Mesodermal cell (in vitro differentiated cells): ENCODE measurements around the gene EHMT2.

Experiments
- H3K27ac ChIP-seq: 2 replicates; pipeline ENCODE4 v1.7.0; 2013; ENCODE audit warnings: mild to moderate bottlenecking, low read depth, low read length, moderate library complexity; ENCODE audit not compliant: severe bottlenecking
- H3K36me3 ChIP-seq: 2 replicates; pipeline ENCODE4 v1.7.1; 2013; ENCODE audit warnings: mild to moderate bottlenecking, low read length, moderate library complexity; ENCODE audit not compliant: control insufficient read depth, insufficient read depth
- H3K4me1 ChIP-seq: one replicate; pipeline ENCODE4 v1.7.1; 2013; ENCODE audit warnings: mild to moderate bottlenecking, low read length; ENCODE audit not compliant: insufficient read depth, control insufficient read depth, poor library complexity, severe bottlenecking
- H3K4me3 ChIP-seq: 2 replicates; pipeline ENCODE4 v1.7.0; 2013; ENCODE audit warnings: low read length, control low read depth, mild to moderate bottlenecking; ENCODE audit not compliant: insufficient read depth, poor library complexity, severe bottlenecking; ENCODE audit errors: extremely low read depth
- H3K9me3 ChIP-seq: 2 replicates; pipeline ENCODE4 v1.7.1; 2013; ENCODE audit warnings: mild to moderate bottlenecking, low read length, moderate library complexity; ENCODE audit not compliant: control insufficient read depth
- WGBS, 2 experiments: methylation state at CpG; one replicate each; pipeline ENCODE4 v1.1.5; 2013; ENCODE audit warnings: missing lambda C conversion rate in 2 of 2; ENCODE audit not compliant: insufficient coverage in 2 of 2; 5-methylcytosine and 5-hydroxymethylcytosine counted together

EHMT2 gene

DNA sequence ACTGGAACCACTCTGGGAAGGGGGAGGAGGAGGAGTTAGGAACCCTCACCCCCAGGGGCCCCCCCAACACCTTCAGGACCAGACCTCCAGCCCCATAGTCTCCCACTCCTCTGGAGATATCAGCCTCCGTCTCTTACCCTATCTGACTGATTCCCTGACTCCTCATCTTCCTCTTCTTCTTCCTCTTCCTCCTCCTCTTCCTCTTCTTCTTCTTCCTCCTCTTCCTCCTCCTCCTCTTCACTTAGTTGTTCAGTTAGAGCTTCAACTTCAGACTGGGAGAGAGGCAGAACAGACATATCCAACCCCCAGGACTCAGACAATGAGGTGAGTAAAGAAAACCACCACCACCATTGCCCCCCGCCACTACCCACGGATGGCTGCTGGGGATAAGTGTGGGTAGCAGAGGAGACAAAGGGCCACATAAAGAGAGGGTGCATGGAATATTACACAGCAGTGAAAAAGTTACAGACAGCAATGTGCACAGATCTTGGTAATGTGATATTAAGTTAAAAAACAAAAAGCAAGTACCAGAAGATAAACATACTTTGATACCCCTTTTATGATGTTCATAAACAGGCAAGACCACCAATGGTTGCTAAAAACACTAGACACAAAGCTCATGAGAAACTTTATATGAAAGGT is 8.0 kb downstream of the EHMT2 start:
- Histone ChIP-seq H3K27ac (no peak overlapping the region), H3K36me3 (peaks cover 94% of the 10 kb centered on the region), H3K9me3 (no peaks in the 10 kb centered on the region), H3K4me3 (no peak overlapping the region), H3K4me1 (no peaks in the 10 kb centered on the region)
- WGBS, 2 experiments, result 100% methylated on average over 1 to 3 of the region's 3 CpGs

DNA sequence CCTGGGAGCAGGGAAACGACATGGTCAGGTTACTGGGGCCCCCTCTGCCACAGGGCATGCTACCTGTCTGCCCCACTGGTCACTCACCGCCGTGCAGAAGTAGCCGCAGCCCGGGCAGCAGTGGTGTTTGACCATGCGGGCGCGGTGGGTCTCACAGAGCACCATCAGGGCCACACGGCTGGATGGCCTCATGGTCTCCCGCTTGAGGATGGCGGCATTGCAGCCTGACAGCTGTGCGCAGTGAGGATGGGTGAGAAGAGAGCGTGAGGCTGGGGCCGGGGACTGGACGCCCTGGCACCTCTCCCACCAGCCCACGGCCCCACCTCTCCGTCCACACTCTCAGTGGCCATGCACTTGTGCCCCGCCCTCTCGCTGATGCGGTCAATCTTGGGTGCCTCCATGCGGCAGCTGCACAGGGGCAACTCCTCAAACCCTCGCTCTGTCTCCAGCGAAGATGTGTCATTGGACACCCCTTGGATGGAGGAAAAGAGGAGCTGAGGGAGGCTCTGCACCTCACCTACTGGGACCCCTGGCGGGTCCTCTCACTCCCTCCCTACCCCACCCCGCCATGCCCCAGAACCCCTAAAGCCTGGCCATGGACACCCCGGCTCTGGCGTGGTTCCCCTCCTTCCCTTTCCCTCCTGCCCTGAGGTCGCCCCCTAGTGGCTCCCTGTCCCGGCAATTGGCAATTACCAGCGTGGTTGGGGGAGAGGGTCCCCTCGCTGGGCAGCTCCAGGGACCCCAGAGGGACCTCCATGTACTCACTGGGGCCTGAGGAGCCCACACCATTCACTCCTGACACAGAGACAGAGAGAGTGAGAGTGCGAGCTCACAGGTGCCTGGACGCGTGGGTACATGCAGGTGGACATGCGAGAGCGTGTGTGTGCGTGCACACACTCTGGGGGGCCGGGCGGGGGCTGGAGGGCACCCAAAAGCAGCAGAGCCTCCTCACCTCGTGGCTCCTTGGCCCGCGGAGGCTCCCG is 8.9 kb downstream of the EHMT2 start:
- H3K27ac ChIP-seq, result no peak overlapping the region
- no peaks in the 10 kb centered on the region for H3K4me1 ChIP-seq
- WGBS, 2 experiments, result 88 to 95% methylated on average over 28 to 34 of the region's 43 CpGs
- H3K4me3 ChIP-seq, result no peak overlapping the region
- peaks cover 92% of the 10 kb centered on the region for H3K36me3 ChIP-seq
- no peaks in the 10 kb centered on the region for H3K9me3 ChIP-seq

DNA sequence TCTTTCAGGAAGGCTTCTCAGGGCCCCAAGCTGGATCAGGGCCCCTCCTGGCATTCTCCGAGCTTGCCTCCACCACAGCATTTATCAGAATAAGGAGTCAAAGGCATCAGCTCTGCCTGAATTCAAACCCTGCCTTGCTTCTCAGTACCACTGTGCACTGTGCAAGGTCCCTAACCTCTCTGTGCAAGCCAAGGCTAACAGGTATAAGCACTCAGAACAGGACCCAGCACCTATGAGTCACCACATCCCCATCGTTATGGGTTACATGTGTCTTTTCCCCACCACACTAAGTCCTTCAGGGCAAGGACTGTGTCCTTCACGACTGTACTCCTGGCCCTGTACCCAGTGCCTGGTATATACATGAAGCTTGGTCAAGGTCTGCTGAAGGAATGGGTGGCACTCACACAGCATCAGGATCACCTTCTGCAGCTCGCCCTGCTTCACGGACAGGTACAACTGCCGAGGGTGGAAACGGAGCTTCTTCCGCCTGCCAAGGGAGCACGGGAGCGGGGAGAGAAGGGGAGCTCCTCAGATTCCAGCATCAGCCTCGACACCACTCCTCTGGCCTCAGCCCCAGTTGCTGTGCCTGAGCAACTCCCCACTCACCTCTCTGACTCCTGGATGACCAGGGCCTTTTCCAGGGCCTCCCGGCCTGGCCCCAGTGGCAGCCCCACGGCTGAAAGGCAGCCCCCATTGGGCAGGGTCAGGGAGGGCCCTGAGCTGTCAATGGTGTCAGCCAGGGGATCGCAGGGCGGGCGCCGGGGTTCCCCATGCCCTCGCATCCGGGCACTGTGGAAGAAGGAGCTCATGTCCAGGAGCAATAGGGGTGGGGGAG is 10.1 kb downstream of the EHMT2 start:
- 97 to 100% methylated on average over 11 to 16 of the region's 19 CpGs for whole genome bisulfite sequencing, 2 experiments
- H3K4me3 ChIP-seq, result no peak overlapping the region
- no peak overlapping the region for H3K27ac ChIP-seq
- H3K9me3 ChIP-seq, result no peaks in the 10 kb centered on the region
- H3K4me1 ChIP-seq, result no peaks in the 10 kb centered on the region
- H3K36me3 ChIP-seq, result peaks cover 92% of the 10 kb centered on the region

DNA sequence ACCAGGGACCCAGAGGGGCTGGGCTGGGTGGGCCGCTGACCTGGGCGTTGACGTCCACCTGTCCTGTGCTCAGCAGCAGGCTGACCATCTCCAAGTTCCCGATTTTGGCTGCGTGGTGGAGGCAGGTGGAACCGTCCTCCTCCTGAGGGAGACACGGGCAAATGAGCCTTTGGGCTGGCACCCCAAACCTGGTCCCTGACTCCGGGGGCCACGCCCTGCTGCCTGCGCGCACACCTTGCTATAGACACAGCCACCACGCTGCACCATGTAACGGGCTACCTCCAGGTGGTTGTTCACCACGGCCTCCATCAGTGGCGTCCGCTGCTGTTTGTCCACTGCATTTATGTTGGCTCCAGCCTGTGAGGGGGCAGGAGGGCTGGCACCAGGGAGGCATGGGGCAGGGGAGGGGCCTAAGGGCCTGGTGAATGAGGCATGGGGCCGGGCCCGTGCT is 10.9 kb downstream of the EHMT2 start:
- Histone ChIP-seq H3K9me3 (no peaks in the 10 kb centered on the region), H3K36me3 (peaks cover 91% of the 10 kb centered on the region), H3K4me3 (no peak overlapping the region), H3K27ac (no peak overlapping the region), H3K4me1 (no peaks in the 10 kb centered on the region)
- WGBS, 2 experiments, result 98 to 100% methylated on average over 15 to 18 of the region's 18 CpGs

DNA sequence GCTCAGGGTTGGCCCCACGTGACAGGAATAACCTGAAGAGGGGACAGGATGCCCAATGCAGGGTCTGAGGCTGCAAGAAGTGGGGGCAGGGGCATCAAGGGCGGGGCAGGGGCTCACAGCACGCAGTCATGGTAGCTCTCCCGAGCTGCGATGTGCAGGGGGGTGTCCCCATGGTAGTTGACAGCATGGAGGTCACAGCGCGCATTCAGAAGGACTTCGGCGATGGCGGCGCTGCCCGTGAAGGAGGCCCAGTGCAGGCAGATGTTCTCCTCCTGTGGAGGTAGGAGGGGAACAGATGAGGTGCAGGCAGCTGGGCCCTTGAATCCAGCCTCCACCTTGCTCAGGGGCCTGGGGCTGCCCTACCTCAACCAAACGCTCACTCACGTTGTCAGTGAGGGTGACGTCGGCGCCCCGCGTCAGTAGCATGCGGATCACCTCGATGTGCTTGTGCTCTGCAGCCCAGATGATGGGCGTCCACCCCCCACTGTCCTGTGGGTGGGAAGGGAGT is 12.9 kb downstream of the EHMT2 start:
- WGBS, 2 experiments, result 94 to 100% methylated on average over 12 to 17 of the region's 22 CpGs
- Histone ChIP-seq H3K27ac (no peak overlapping the region), H3K9me3 (no peaks in the 10 kb centered on the region), H3K4me3 (no peak overlapping the region), H3K4me1 (no peaks in the 10 kb centered on the region), H3K36me3 (peaks cover 95% of the 10 kb centered on the region)

DNA sequence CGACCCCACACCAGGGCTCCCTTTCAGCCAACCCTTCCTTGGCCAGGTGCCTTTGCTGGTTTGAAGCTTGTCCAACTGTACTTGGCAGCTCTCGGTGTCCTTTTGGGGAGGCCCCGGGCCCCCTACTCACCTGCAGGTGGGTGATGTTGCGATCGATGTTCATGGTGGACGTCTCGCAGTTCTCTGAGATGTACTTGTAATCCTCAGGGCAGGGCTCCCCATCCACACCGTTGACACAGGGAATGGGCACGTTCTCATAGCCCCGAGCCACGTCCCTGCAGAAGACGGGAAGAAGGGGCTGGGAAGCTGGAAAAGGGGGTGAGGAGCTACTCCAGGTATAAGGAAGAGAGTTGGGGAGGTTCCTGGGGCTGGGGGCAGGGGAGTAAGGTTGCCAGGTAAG is 13.8 kb downstream of the EHMT2 start:
- Histone ChIP-seq H3K4me1 (no peaks in the 10 kb centered on the region), H3K36me3 (peaks cover 88% of the 10 kb centered on the region), H3K4me3 (no peak overlapping the region), H3K9me3 (no peaks in the 10 kb centered on the region), H3K27ac (no peak overlapping the region)
- 90 to 98% methylated on average over 12 of the region's 12 CpGs for WGBS, 2 experiments

DNA sequence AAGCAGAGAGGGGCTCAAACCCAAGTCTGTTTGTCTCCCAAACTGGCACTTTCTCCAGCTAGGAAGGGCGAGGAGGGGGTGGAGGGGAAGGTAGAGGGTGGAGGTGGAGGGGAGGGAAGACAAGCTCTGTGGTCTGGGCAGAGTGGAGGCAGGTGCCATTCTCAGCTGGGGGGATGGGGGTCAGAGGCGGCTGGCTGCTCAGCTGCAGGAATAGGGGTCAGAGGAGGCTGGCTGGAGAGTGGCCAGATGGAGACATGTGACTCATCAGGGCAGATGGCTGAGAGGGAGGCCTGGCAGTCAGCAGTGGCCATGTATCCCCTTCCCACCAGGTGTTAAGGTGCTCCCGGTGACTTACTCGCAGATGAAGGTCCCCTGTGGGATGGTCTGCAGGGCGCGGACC is 15.2 kb downstream of the EHMT2 start:
- WGBS, 2 experiments, result 96 to 100% methylated on average over 2 to 6 of the region's 6 CpGs
- H3K4me3 ChIP-seq, result no peak overlapping the region
- H3K4me1 ChIP-seq, result no peaks in the 10 kb centered on the region
- no peaks in the 10 kb centered on the region for H3K9me3 ChIP-seq
- no peak overlapping the region for H3K27ac ChIP-seq
- peaks cover 76% of the 10 kb centered on the region for H3K36me3 ChIP-seq

DNA sequence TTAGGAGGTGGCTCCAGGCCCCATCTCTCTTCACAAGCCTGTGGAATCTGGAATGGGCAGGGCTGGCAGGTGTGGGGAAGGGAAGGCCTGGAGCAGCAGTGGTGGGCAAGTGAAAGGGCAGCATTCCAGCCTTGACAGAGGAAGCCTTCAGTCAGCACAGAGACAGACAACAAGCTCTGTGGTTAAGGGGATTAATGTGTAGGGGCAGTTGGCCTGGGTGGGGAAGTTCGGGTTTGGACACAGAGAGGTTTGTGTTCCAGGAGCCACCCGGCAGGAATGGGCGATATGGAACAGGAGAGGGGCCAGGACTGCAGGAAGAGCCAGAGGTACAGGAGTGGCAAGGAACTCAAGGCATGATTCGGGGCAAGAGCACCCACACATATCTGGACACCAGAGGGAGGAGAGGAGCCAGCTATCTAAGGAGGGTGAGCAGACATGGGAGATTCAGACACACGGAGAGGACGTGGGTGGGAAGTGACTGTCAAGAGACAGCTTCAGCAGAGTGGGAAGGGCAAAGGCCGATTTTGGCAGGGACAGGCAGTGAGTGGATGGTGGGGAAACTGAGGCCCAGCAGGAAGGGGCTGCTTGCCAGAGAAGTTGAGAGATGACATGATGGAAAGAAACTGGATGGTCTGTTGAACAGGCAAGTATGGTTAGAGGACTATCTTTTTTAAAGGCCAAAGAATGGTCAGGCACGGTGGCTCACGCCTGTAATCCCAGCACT is 16.2 kb downstream of the EHMT2 start:
- Histone ChIP-seq H3K27ac (no peak overlapping the region), H3K36me3 (peaks cover 66% of the 10 kb centered on the region), H3K4me3 (no peak overlapping the region), H3K9me3 (no peaks in the 10 kb centered on the region), H3K4me1 (no peaks in the 10 kb centered on the region)
- WGBS, 2 experiments, result 96 to 97% methylated on average over 7 to 9 of the region's 9 CpGs

DNA sequence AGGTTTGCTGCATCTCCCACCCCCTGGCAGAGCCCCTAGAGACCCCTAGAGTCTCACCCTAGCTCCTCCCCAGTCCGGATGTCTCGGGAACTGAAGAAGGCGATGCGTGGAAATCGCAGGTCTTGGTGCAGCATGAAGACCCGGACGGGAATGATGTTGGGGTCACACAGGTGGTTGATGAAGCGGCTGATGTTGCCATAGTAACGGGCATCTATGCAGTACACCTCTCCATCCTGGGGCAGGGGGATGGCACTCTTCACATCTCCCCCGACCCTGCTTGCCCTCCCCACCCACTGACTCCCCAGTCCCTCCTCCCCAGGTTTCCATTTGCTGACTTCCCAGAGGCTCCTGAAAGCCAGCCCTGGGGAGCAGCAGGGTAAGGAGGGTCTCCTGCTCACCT is 16.9 kb downstream of the EHMT2 start:
- Histone ChIP-seq H3K27ac (no peak overlapping the region), H3K9me3 (no peaks in the 10 kb centered on the region), H3K4me1 (no peaks in the 10 kb centered on the region), H3K4me3 (no peak overlapping the region), H3K36me3 (peaks cover 59% of the 10 kb centered on the region)
- WGBS, 2 experiments, result 93 to 99% methylated on average over 9 to 10 of the region's 10 CpGs

DNA sequence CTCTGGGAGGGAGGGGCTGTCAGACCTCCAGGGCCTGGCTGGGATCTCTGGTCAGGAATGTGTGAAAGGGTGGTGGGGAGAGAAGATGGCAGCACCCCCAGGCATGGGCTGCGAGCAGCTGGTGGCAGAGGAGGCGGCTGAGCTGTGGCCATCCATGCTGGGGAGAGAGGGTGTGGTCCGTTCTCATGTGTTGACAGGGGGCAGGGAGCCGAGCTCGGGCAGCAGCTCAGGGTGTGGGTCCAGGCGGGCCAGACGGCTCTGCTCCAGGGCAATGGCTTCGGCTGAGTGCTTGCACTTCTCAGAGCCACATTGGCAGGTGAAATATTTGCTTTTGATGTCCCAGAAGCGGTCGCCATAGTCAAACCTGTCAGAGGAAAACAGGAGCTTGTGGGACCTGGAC is 17.6 kb downstream of the EHMT2 start:
- Histone ChIP-seq H3K36me3 (peaks cover 52% of the 10 kb centered on the region), H3K4me1 (no peaks in the 10 kb centered on the region), H3K9me3 (no peaks in the 10 kb centered on the region), H3K27ac (no peak overlapping the region), H3K4me3 (no peak overlapping the region)
- 94 to 95% methylated on average over 9 to 10 of the region's 10 CpGs for WGBS, 2 experiments
